Loucy (cell line): ENCODE measurements around the gene PDE10A.

Source experiments
- EZH2phosphoT487 ChIP-seq: fragments of 200-600 bp; IDR thresholded peaks from 2 replicates; pipeline ENCODE4 v1.6.1; 2018; ENCODE audit warnings: antibody characterized with exemption, mild to moderate bottlenecking, moderate library complexity, borderline replicate concordance
- TF ChIP-seq, protein P1 (sequence below): fragments of 200-600 bp; sonication (generic); conservative IDR thresholded peaks from 2 replicates; pipeline ENCODE4 v1.5.1; 2014; ENCODE audit warnings: mild to moderate bottlenecking, antibody characterized with exemption, low read length

DNA sequence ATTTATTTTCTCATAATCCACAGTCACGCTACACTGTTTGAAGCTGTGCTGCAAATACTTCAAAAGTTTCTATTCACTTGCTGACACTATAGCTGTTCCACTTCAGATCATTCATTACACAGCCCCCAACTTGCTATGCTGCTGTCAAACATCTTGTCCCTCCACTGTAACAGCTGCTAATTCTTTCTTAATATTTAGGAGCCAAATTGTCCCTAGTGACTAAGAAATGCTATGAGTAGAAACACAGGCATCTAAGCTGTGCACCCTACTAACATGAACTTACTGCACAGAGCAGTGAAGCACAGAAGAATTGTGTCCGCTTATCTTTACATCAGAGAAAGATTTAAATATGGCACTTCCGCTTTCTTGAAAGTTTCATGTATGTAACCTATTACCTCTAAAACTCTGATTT lies 91.3 kb downstream of the PDE10A start:
- TF ChIP-seq, protein P1, sequence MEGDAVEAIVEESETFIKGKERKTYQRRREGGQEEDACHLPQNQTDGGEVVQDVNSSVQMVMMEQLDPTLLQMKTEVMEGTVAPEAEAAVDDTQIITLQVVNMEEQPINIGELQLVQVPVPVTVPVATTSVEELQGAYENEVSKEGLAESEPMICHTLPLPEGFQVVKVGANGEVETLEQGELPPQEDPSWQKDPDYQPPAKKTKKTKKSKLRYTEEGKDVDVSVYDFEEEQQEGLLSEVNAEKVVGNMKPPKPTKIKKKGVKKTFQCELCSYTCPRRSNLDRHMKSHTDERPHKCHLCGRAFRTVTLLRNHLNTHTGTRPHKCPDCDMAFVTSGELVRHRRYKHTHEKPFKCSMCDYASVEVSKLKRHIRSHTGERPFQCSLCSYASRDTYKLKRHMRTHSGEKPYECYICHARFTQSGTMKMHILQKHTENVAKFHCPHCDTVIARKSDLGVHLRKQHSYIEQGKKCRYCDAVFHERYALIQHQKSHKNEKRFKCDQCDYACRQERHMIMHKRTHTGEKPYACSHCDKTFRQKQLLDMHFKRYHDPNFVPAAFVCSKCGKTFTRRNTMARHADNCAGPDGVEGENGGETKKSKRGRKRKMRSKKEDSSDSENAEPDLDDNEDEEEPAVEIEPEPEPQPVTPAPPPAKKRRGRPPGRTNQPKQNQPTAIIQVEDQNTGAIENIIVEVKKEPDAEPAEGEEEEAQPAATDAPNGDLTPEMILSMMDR = no peak
- no peak for TF ChIP-seq EZH2phosphoT487
